Stimulated activated CD8-positive, alpha-beta memory T cell treated with anti-CD3 and anti-CD28 coated beads, Interleukin-4, amount 100 ng/mL, for 48 hours (primary cell): Measurements from ENCODE around the gene NDUFB5.

Source experiments
- DNase-seq: peaks from one replicate; pipeline ENCODE4 v3.0.0-alpha.2; 2020

Gene NDUFB5

DNA sequence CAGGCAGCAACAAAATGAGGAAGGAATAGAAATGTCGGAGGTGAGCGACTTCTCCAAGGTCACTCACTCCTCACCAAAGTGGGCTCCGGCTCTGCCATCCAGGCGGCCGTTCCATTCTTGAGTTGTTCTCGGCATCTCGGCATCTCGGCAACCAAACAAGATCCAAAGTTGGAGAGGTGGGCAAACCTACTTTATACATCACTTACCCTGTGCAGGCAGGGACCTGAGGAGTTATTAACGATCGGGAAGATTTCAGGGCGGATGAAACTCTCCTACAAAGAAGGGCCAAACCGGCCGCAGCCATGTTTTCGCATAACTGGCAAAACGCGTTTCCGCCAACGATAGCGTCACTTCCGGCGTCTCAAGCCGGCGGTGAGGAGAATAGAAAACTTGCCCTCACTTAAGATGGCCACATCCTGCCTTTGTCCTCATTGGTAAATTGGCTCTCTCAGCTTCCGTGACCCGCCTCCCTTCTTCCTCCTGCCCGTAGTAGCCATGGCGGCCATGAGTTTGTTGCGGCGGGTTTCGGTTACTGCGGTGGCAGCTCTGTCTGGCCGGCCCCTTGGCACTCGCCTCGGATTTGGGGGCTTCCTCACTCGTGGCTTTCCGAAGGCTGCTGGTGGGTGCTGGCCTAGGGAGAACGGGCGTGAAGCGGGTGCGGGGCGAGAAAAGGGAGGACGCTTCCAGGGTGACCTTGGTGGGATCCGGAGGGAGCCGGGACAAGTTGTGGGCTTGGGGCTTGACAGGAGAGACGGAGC lies at the start of gene NDUFB5, which contains the start of gene MRPL47:
TSS of gene NDUFB5 (plus strand) at position 474 of the 758 bp plus-strand sequence. CDS start at position 496, 22 bp downstream.
TSS of gene MRPL47 (minus strand) at position 318 of the 758 bp plus-strand sequence. CDS start at position 304, 14 bp downstream.
- peak; percentile 94 for DNase-seq

DNA sequence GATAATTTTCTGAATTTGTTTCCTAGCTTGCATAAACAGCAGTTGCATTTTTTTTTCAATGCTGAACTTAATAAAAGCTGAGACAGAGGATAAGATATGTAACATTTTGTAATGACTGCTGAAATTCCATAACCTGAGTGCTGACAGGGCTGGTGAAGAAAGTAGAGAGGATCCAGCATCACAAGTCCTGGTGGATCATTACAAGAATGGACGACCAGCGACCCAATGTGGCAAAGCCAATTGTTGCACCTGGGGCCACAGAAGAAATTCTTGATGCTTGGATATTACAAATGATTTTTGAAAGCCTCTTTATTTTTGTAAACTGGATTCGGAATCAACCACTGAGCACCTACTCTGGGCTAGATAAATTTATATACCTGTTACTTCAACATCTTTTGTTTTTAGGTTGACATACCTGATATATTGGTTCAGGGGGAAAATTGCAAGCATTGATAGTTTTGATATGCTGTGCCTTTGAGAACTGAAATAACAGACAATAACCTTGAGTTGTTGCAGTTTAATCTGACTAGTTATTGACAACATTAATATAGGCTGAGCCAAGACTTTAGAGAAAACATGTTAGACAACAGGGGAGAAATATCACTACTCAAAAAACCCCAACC lies 45.7 kb upstream of the NDUFB5 start:
- DNase-seq: peak; percentile 61

DNA sequence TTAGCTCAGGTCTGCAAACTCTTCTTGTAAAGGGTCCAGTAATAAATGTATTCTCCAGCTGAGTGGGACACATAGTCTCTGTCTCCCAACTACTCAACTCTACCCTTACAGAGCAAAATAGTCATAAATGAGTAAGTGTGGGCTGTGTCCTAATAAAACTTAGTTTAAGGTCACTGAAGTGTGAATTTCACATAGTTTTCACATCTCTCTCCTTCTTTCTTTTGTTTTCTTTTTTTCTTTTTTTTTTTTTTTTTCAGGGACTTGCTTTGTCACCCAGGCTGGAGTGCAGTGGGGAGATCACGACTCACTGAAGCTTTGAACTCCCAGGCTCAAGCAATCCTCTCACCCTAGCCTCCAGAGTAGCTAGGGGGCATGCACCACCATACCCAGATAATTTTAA lies 43.8 kb upstream of the NDUFB5 start:
- no peak for DNase-seq

DNA sequence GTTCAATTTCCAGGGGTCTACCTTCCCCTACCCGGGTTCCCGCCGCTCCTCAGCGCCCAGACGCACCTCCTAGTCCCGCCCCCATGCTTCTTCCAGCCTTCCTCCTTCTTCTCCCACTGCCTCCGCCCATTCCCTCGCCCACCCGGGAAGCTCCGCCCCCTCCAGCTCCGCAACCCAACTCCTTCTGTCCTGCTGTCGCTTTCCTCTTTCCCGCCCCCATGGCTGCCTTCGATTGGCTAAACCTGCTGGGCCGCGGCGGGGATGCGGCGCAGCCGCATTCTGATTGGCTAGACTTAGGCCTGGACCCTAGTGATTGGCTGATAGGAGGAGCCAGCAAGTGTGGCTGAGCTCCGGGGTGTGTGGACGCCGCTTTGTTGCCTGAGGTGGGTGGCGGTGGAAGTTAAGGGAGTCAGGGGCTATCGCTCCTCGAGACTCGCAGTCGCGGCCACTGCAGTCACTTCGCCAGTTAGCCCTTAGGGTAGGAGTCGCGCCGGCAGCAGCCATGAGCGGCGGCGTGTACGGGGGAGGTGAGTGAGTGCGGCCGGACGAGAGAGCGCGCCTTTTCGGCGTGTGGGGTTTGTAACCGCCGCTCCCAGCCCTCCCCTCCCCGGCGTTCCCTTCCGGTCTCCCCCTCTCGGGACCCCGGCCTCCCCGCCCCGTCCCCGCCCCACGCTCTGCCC lies 41.9 kb upstream of the NDUFB5 start, which contains the start of gene ACTL6A:
TSS of gene ACTL6A (plus strand) at position 336 of the 680 bp plus-strand sequence. CDS start at position 503, 167 bp downstream.
- DNase-seq: peak; percentile 99

DNA sequence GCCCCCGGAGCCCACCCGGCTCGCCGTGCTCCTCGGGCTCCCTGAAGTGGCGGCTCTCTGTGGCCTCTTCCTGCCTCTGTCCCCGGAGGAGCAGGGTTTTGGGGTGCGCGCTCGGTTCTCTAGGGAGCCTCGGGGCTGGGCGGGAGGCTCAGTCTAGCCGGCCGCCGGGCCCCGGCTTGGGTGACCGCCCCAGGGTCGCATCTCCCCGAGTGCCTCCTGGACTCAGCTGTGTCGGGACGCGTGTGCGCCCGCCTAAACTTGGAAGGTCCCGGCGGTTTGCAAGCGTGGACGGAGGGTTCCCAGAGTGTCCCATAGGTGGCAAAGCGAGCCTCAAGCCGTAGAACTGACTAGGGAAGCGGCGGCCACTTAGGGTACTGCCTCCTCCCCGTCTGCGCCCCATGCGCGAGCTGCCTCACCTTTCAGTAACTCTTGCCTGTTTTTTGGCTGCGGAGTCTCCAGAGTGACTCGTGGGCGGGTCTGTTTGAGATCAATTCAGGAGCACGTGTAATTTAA lies 41.3 kb upstream of the NDUFB5 start:
- peak; percentile 77 for DNase-seq

DNA sequence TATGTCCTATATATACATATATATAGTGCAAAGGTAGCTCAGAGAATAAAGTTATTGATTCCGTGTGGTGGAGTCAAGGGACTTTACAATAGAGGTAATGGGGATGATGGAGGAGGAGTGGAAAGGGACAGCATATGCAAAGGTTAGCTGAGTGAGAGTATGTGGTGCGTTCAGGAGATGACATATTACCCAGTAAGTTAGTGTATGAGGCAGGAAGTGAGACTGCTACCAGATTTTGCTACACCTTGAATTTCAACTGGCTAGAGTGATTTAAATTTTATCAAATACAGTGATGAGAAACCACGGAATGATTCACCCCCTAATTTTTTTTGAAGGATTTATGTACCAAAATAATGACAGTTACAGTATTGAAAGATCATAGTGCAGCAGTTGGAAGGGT lies 39.1 kb upstream of the NDUFB5 start:
- no peak for DNase-seq

DNA sequence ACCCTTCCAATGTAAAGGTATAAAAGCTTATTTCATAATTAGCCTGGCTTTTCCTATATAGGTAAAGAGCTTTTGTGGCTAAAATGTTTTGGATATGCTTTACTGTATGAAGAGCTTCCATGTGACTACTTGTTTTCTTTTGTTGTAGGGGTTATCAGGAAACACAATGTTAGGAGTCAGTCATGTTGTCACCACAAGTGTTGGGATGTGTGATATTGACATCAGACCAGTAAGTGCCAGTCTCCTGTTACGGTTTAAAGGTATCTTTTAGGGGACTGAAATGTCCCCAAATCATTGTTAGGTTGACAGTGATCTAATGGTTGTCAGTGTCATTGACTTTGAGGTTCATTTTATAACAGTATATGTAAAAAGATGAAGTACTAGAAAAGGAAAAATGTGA lies 23.6 kb upstream of the NDUFB5 start:
- DNase-seq: no peak

DNA sequence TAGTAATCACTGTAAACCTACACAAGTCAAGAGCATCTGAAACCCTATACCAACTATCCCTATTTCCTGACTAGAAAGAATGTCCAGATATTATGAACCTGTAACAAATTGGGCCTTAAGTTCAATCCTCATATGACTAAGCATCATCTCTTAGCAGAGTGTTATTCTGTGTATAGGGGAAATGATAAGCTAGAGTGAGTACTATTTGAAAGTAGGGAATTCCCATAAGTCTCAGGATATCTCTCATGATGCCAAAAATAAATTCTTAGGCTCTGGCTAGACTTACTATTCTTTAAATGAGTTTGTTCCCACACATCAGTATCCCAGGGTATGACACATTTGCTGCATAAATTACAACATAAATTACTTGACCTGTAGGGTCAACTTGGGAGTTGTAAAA lies 15.5 kb upstream of the NDUFB5 start:
- no peak for DNase-seq

DNA sequence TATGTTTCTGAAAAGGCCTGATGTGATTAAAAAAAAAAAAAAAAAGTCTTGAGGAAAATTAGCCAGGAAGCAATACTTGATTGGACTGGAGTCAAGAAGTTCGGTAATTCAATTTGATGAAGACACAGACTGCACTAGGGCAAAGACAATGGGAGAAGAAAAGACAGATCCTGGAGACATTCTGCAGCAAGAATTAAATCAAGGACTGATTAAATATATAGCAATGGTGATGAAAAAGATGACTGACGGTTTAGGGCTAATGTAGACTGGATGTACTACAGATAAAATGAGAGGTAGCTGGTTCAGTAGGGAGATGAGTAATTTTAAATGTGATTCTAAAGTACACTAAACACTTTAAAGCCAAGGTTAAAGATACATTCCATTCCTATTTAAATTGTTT lies 13.9 kb upstream of the NDUFB5 start:
- no peak for DNase-seq

DNA sequence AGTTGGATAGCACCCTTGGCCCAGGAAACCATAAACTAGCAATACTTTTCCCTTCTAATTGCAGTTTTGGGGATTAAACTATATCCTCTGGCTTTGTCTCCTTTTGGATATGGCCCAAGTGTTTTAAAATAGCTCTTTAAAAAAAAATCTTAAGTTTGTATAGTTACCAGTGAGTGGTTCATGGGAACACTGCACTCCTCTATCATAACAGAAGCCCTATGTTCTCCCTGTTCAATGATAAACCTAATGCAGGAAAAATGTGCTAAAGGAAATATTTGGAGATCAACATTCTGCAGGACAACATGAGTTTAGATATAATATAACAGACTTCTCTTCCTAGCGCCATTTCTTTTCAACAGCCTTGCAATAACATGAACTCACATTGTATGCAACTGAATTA lies 13.3 kb upstream of the NDUFB5 start:
- DNase-seq: no peak

DNA sequence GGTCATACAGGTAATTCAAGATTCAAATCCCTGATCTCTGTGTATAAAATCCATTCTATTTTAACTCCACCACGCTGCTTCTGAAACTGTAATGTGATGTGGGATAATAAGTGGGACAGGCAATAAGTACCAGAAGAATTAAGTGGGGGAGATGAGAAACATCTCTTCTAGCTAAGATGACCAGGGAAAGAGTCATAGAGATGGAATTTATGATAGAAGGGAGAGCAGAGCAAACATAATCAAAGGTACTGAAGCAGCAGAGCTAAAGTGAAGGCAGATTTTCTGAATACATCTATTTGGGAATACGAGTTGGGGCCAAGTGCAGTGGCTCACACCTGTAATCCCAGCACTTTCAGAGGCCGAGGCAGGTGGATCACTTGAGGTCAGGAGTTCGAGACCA lies 5.1 kb upstream of the NDUFB5 start:
- no peak for DNase-seq

DNA sequence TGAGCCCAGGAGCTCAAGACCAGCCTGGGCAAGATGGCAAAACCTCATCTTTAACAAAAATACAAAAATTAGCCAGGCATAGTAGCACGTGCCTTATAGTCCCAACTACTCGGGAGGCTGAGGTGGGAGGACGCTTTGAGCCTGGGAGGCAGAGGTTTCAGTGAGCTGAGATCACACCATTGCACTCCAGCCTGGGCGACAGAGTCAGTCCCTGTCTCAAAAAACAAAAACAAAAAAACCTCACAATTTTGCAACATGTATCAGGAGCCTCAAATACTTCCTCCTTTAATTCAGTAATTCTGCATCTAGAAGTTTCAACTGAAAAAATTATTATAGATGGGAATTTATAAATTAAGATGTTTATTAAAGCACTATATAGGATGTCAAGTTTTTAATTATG lies 1.3 kb upstream of the NDUFB5 start:
- DNase-seq: no peak

DNA sequence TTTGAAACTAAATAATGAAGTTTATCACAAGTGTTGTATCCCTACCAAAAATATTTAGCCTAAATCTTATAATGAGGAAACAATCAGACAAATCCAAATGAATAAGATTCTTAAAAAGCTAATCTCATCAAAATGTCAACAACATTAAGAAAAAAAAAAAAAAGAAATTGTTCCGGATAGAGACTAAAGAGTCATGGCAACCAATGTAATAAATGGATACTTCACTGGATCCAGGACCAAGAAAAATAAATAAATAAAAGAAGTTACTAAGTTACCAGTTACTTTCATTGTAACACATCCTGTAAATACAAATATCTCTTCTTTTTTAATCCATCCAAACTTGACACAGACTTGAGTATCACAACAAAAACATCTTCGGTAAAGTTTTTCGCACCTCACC lies 763 bp upstream of the NDUFB5 start:
- no peak for DNase-seq

DNA sequence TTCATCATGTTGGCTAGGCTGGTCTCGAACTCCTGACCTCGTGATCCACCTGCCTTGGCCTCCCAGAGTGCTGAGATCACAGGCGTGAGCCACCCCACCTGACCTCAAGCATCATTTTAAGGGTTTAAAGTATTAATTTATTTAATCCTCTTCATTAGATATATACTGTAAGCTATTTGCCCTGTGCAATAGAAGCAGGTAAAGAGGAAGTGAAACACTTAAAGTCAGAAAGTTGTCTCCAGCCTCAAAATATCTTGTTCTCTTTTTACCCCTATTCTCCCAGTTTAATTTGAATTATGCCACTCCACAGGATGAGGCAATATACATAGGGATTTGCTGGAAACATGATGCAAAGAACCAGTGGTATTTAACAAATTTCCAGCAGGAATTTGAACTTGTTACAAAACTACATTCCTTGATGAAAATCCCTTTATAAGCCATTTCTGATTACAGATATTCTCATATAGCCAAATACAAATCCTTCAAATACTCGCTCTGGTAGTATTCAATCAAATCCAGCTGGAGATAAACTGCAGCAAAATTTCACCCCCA lies 2.0 kb downstream of the NDUFB5 start:
- DNase-seq: no peak

DNA sequence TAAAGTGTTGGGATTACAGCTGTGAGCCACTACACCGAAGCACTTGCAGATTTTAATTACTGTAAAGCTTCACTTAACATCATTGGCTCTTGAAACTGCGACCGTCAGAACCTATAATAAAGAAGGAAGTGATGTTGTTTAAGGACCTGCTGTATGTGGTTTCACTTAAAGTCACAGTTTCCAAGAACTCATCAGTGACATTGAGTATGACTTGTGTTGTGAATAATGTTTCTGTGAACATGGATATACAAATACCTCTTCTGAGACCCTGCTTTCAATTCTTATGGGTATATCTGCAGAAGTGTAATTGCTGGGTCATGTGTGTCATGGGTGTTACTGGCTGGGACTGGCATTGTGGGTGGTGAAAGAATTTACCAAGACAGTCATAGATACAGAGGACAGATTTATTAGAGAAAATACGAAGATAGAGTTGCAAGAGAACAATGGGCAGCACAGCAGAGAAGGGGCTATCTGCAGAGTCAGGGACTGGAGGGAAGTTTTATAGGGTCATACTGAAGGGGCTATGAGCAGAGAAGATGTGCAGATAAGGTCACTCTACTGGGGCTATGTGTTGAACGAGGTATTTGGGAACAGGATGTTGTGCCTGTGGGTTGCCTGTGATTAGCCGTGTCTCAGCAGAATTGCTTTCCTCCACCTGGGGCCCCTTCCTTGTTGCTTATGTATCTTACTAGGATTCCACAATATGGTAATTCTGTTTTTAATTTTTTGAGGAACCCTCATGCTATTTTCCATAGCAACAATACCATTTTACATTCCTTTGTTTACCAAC lies 4.5 kb downstream of the NDUFB5 start:
- no peak for DNase-seq

DNA sequence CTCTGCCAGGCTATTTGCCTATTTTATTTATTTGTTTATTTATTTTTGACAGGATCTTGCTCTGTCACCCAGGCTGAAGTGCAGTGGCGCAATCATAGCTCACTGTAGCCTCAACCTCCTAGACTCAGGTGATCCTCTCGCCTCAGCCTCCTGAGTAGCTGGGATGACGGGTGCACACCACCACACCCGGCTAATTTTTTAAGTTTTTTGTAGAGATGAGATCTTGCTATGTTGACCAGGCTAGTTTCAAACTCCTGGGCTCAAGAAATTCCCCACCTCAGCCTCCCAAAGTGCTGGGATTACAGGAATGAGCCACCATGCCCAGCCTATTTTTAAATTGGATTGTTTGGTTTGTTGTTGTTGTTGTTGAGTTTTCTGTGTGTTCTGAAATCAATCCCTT lies 5.5 kb downstream of the NDUFB5 start:
- DNase-seq: no peak

DNA sequence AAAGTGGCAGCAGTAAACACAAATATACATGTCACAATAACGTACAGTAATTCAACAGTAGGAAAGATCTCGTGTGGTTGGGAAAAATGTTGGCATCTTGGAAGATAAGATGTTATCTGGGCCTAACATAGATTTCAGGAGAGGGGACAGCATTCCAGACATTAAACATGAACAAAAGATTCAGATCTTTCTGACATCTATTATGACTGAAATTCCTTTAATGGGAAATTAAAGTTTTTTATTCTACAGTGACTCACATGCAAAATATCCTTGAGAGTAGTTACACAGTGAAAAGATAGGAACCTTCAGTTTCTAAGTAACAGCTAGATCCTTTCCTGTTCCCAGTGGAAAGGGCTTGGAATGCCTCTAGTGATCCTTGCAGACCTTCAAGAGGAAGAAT lies 9.2 kb downstream of the NDUFB5 start:
- no peak for DNase-seq

DNA sequence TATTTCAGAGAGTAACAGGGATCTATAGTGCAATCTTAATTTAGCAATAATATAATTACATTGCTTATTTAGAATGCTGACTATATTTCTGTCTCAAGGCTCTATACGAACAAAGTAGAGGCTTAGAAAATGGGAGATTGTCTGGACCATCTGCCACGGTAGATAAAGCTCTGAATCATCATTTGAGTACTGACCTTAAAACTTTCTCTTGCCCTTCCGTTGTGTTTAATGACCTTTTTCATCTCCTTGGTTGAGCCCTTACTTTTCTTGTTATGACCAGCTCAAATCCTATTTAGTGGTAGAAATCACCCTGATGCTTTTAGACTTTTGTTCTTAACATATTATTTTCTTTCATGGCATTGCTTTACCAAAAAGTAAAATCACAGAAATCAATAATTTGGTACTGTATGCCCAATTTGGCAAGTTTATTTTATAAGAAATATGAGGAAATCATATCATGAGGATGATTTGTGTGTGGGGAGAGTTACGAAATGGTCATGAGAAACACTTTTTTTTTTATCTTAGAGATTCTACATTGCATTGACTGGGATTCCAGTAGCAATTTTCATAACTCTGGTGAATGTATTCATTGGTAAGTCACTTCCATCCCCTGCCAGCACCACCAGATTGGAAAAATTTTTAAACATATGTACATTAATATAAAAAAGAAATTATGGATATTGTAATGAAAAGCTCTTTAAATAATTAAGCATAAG lies 11.0 kb downstream of the NDUFB5 start:
- DNase-seq: no peak

DNA sequence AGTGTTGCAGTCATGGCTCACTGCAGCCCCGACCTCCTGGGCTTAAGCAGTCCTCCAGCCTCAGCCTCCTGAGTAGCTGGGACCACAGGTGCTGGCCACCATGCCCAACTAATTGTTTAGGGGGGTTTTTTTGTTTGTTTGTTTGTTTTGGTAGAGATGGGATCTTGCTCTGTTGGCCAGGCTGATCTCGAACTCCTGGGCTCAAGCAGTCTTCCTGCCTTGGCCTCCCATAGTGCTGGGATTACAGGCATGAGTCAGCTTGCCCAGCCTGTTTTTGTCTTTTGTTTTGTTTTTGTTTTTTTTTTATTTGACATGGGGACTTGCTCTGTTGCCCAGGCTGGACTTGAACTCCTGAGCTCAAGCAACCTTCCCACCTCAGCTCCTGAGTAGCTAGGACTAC lies 17.4 kb downstream of the NDUFB5 start:
- no peak for DNase-seq

DNA sequence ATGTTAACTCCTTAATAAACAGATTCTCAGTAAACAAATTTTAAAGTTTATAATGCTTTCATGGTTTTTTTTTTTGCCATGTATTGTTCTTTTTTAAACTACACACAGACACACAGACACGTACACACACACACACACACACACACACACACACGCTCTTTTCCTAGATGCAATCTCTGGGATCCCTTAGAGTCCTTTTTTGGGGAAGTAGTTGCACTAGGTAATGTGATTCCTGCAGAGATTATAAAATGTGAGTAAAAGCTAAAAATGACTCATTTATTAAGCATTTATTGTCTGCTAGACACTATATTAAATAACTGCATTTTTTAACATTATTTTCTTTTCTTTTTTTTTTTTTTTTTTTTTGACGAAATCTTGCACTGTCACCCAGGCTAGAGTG lies 19.9 kb downstream of the NDUFB5 start:
- no peak for DNase-seq

DNA sequence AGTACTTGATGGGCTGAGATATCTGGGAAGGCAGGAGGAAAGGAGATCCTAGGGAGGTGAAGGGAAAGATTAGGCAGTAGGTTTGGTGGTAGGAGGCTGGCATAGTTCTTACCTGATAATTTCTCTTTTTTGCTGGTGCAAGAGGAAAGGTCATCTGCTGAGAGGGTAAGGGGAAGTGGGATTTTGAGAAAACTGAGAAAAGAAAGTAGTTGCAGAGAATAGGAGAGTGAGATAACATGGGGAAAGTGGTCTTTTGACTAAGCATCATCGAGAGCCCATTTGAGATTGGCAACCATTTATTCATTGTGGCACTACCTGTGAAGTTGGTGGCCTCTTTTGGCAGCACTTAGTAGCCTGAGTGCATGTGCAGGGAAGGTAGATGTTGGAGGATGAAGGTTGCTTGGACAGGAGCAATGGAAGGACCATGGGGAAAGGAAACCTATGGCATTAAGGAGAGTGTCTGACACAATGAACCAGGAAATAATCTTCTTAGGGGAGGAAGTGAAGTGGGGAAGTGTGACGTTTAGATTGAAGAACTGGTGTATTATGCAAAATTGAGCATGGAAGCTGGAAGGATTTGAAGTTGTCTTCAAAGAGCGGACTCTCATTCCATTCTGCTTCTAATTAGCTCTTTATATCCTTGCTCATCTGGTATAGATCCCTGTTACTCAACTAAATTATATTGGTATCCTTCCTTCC lies 26.3 kb downstream of the NDUFB5 start:
- no peak for DNase-seq
